Smooth muscle cell (in vitro differentiated cells): ENCODE data around the gene DCAF16. TPM values are rescaled to one million over a fixed set of nuclear protein-coding genes. Genes with fewer than 3 reads are reported as not detected.

Experiments used
- DNase-seq: peaks from one replicate; lab custom pipeline; 2025; ENCODE audit not compliant: unreplicated experiment; lab: John Stamatoyannopoulos, UW
- H2AFZ ChIP-seq: fragments of 200-600 bp; sonication (generic); 2 replicates; pipeline ENCODE4 v1.6.0; 2016; ENCODE audit warnings: antibody characterized with exemption, low read depth, mild to moderate bottlenecking
- H3F3A ChIP-seq: fragments of 200-600 bp; sonication (generic); 2 replicates; pipeline ENCODE4 v1.6.0; 2017; ENCODE audit warnings: antibody characterized with exemption, low read depth
- H3K27ac ChIP-seq: fragments of 200-600 bp; sonication (generic); 2 replicates; pipeline ENCODE4 v1.5.1; 2016; ENCODE audit warnings: low read depth, mild to moderate bottlenecking
- H3K27me3 ChIP-seq: fragments of 200-600 bp; sonication (generic); 2 replicates; pipeline ENCODE4 v1.6.1; 2016; ENCODE audit warnings: low read depth, mild to moderate bottlenecking
- H3K36me3 ChIP-seq: fragments of 200-600 bp; sonication (generic); 2 replicates; pipeline ENCODE4 v1.5.1; 2016; ENCODE audit warnings: low read depth
- H3K4me1 ChIP-seq: fragments of 200-600 bp; sonication (generic); 2 replicates; pipeline ENCODE4 v1.5.1; 2016; ENCODE audit warnings: low read depth
- H3K4me2 ChIP-seq: fragments of 200-600 bp; sonication (generic); 2 replicates; pipeline ENCODE4 v1.6.0; 2016; ENCODE audit warnings: mild to moderate bottlenecking
- H3K4me3 ChIP-seq: fragments of 200-600 bp; sonication (generic); 2 replicates; pipeline ENCODE4 v1.5.1; 2016; ENCODE audit warnings: mild to moderate bottlenecking
- H3K79me2 ChIP-seq: fragments of 200-600 bp; sonication (generic); 2 replicates; pipeline ENCODE4 v1.6.0; 2016; ENCODE audit warnings: low read depth, mild to moderate bottlenecking
- H3K9ac ChIP-seq: fragments of 200-600 bp; sonication (generic); 2 replicates; pipeline ENCODE4 v1.6.0; 2016; ENCODE audit warnings: low read depth
- H3K9me3 ChIP-seq: fragments of 200-600 bp; sonication (generic); replicated peaks from 2 replicates; pipeline ENCODE4 v1.5.1; 2016; ENCODE audit warnings: low read depth
- H4K20me1 ChIP-seq: fragments of 200-600 bp; sonication (generic); 2 replicates; pipeline ENCODE4 v1.6.0; 2016; ENCODE audit warnings: low read depth
- WGBS: methylation state at CpG from one replicate; pipeline ENCODE4 v1.1.7; 2016; ENCODE audit warnings: low lambda C conversion rate; 5-methylcytosine and 5-hydroxymethylcytosine counted together
- polyA plus RNA-seq: library from polyadenylated mRNA; unstranded; fragments of >200 nt; fragmentation: Nextera tagmentation; extraction: Ambion mirVana; gene quantifications from 2 replicates; pipeline ENCODE4 v1.2.1, GENCODE V29; 2016
- total RNA-seq: library from RNA; depleted of rRNA; stranded (reverse); fragments of >200 nt; gene quantifications from 2 replicates; pipeline ENCODE4 v1.2.3, GENCODE V29; 2014
- TF ChIP-seq, protein P1 (sequence below): fragments of 200-600 bp; sonication (generic); IDR thresholded peaks from 2 replicates; pipeline ENCODE4 v1.5.1; 2017; ENCODE audit warnings: borderline replicate concordance, mild to moderate bottlenecking, antibody characterized with exemption; ENCODE audit not compliant: insufficient read depth, poor library complexity, severe bottlenecking

The DCAF16 gene
- total and polyA plus RNA-seq, 2 experiments from 2014 or later = 6.5 to 19.3 TPM

DNA sequence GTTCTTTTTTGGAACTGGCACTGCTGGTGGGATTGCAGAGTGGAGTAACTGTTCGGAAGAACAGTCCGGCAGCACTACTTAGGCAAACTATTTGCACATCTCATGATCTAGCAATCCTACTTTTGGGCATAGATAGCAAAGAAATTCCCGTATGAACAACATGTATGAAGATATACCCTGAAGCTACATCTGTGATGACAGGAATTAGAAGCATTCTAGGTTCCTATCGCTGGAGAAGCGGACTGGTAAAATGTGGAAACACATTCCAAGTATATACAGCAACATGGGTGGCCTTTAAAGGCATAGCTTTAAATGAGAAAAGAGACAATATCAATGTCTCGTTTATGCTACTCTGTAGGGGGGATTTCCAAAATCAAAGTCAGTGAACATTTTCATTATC is 3.1 kb downstream of the DCAF16 start:
- H3K4me3 ChIP-seq = peak overlapping the region; percentile 83
- H4K20me1 ChIP-seq = peaks cover 65% of the 10 kb centered on the region

DNA sequence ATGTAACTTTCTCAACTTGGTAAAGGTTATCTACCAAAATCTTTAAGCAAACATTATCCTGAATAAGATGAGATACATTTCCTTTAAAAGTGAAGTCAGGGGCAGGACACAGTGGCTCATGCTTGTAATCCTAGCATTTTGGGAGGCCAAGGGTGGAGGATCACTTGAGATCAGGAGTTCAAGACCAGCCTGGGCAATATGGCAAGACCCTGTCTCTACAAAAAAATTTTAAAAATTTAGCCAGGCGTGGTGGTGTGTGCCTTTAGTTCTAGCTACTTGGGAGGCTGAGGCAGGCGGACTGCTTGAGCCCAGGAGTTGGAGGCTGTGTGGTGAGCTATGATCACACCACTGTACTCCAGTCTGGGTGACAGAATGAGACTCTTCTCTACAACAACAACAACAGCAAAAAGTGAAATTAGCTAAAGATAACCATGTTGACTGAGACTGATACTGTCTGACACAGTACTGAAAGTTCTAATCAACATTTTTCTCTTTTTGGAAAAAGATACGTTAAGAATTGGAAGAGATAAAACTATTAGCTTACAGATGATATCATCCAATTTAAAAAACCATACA is 4.9 kb downstream of the DCAF16 start:
- TF ChIP-seq, protein P1, sequence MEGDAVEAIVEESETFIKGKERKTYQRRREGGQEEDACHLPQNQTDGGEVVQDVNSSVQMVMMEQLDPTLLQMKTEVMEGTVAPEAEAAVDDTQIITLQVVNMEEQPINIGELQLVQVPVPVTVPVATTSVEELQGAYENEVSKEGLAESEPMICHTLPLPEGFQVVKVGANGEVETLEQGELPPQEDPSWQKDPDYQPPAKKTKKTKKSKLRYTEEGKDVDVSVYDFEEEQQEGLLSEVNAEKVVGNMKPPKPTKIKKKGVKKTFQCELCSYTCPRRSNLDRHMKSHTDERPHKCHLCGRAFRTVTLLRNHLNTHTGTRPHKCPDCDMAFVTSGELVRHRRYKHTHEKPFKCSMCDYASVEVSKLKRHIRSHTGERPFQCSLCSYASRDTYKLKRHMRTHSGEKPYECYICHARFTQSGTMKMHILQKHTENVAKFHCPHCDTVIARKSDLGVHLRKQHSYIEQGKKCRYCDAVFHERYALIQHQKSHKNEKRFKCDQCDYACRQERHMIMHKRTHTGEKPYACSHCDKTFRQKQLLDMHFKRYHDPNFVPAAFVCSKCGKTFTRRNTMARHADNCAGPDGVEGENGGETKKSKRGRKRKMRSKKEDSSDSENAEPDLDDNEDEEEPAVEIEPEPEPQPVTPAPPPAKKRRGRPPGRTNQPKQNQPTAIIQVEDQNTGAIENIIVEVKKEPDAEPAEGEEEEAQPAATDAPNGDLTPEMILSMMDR = no peak
- Histone ChIP-seq H3K27me3 (no peaks in the 10 kb centered on the region), H3K4me3 (no peak overlapping the region), H4K20me1 (peaks cover 79% of the 10 kb centered on the region), H3K36me3 (peaks cover 11% of the 10 kb centered on the region), H3K4me2 (no peak overlapping the region), H3K9ac (no peak overlapping the region), H3K79me2 (peaks cover 61% of the 10 kb centered on the region), H3K4me1 (peaks cover 30% of the 10 kb centered on the region), H2AFZ (no peak overlapping the region), H3K27ac (no peak overlapping the region), H3K9me3 (no peaks in the 10 kb centered on the region), H3F3A (no peaks in the 10 kb centered on the region)
- 97% methylated on average over 3 of the region's 3 CpGs for WGBS
- no peak for DNase-seq

More for the DNA sequence above, 3.1 kb downstream of the DCAF16 start:
- WGBS = 41% methylated on average over 6 of the region's 6 CpGs
- peaks cover 10% of the 10 kb centered on the region for H3K36me3 ChIP-seq
- no peaks in the 10 kb centered on the region for H3F3A ChIP-seq
- H3K4me2 ChIP-seq = peak overlapping the region; percentile 87
- H3K27me3 ChIP-seq = no peaks in the 10 kb centered on the region
- H3K9ac ChIP-seq = no peak overlapping the region
- no peak overlapping the region for H2AFZ ChIP-seq
- H3K27ac ChIP-seq = no peak overlapping the region
- H3K79me2 ChIP-seq = peaks cover 71% of the 10 kb centered on the region
- TF ChIP-seq, protein P1 = no peak
- H3K9me3 ChIP-seq = no peaks in the 10 kb centered on the region
- peaks cover 35% of the 10 kb centered on the region for H3K4me1 ChIP-seq
- DNase-seq = no peak

DNA sequence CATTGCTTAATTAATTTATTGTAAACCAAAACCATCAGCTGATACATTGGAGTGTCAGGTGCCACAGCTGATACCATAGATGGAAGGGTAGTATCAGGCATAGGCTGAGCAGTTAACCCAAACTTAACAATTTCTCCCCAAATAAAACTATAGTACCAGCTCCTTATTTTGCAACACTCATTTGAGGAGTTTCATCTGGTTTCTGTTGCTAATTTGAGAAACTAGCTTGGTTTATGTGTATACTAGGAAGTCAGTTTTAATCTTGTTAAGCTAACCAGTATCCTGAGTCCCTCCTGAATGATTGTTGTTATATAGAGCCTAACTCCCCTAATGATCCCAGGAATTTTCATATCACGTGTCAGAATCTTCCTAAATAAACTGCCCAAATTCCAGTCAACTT is 12.7 kb downstream of the DCAF16 start:
- Histone ChIP-seq H3F3A (no peaks in the 10 kb centered on the region), H3K9me3 (no peaks in the 10 kb centered on the region), H2AFZ (no peak overlapping the region), H3K4me3 (no peak overlapping the region), H3K9ac (no peak overlapping the region), H3K36me3 (peaks cover 4% of the 10 kb centered on the region), H3K27me3 (no peaks in the 10 kb centered on the region), H3K79me2 (peaks cover 5% of the 10 kb centered on the region), H3K27ac (no peak overlapping the region), H3K4me1 (no peaks in the 10 kb centered on the region), H4K20me1 (peaks cover 28% of the 10 kb centered on the region), H3K4me2 (no peak overlapping the region)
- DNase-seq = no peak
- TF ChIP-seq, protein P1 = no peak
- WGBS = 92% methylated on average over 1 of the region's 1 CpG

DNA sequence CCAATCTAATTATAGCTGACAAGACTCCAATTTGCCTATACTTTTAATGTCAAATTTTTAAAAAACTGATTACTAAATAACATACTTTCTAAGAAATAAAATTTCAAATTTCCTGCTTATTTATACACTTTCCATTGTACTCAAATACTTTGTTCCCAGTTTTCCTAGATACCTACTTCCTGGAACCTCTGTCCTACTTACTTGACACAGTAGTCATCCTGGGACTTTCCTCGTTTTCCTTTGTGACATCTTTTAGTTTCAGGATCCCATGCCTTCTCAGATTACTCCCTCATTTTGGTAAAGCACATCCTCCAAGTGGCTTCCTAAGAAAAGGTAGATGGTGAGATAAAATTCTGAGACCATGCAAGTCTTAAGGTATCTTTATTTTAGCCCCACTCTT is 15.8 kb downstream of the DCAF16 start:
- H3K27me3 ChIP-seq = no peaks in the 10 kb centered on the region
- H4K20me1 ChIP-seq = peaks cover 8% of the 10 kb centered on the region
- no peaks in the 10 kb centered on the region for H3K36me3 ChIP-seq
- no peaks in the 10 kb centered on the region for H3F3A ChIP-seq
- DNase-seq = no peak
- H3K9me3 ChIP-seq = no peaks in the 10 kb centered on the region
- H3K27ac ChIP-seq = no peak overlapping the region
- no peak overlapping the region for H3K4me2 ChIP-seq
- no peaks in the 10 kb centered on the region for H3K79me2 ChIP-seq
- H3K9ac ChIP-seq = no peak overlapping the region
- H3K4me1 ChIP-seq = no peaks in the 10 kb centered on the region
- 85% methylated on average over 1 of the region's 1 CpG for WGBS
- TF ChIP-seq, protein P1 = no peak
- H2AFZ ChIP-seq = no peak overlapping the region
- H3K4me3 ChIP-seq = no peak overlapping the region
